ENCODE measurements around the gene SLC35E1.

The SLC35E1 gene

DNA sequence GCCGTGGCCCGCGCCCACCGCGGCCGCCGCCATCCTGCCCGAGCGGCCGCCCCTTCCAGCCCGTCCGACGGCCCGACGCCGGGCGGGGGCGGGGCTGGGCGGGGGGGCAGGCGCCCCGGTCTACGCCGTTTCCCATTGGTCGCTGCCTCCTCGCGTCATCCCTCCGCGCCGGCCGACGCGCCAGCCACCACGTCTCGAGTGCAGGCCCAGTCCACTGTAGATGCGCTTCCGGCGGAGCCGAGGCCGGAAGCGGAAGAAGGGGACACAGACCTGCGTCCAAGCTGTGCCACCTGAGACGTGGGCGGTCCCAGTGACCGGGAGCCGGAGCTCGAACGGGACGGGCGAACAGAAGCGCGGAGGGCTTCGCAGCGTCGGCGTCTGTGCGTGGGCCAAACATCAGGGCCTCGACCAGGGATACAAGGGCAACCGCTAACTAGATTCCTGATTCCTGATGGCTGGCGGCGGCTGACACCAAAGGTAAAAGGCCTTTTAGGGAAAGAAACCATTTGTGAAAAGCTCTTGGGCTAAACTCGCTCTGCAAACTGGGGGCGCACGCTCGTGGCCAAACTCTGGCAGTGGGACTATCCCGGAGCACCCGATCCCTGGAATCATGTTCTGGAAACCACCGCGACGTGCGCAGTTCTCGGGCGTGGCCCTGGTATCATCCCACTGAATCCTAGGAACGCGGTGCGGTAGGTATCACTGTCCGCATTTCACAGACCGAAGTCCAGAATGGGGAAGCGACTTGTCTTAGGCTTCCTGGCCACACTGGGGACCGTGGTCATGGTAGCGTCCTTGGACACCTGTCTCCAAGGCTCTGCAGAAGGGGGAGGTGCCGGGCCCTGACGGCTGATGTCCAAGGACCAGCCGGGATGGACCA, at the start of gene SLC35E1:
SLC35E1 (minus strand) TSS at position 84 of the 880 bp plus-strand sequence; CDS start at position 33, 51 bp downstream.
- FAIRE-seq = no peak

DNA sequence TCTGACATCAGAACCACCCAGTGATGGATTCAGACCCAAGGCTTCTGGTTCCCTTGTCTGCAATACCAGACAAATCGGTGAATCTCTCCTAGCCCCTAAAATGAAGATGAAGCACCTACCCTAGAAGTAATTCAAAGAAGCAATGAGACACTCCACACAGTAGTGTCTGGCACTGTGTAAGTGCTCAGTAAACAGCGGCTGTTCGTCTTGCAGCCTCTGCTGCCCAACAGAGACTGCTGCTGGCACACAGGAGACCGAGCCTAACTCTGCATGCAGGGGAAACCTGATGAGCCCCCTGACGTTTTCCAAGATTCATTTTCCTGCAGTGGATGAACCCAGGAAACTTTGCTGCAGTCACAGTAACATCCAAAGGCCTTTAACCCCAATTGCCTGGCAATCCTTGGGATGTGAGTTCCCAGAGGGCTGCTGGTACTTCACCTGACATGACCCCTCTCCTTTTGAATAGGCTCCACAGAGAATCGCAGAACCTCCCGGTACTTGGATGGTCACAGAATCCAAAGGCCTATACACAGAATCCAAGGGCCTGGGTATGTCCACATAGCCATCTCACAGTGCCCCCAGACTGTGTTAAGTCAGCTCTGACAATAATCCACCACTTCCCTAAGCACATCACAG, 49.1 kb upstream of the SLC35E1 start:
- FAIRE-seq = no peak

DNA sequence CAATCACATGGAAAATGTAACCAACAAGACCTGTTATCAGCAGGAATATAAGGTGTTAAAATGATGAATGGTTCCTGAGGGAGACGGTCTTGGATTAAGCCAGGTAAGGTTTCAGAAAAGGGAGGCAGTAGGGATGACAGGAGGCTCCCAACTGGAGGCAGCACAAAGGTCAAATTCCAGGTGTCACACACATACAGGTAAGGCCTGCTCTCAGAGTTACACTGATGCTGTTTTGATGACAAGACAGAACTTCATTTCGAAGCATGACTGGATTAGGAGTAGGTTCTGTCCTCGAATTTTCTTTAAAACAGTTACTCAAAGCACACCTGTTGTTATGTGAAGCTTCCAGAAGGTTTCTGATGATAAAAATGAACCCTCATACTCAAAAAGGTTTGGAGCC, 48.4 kb upstream of the SLC35E1 start:
- no peak for FAIRE-seq

DNA sequence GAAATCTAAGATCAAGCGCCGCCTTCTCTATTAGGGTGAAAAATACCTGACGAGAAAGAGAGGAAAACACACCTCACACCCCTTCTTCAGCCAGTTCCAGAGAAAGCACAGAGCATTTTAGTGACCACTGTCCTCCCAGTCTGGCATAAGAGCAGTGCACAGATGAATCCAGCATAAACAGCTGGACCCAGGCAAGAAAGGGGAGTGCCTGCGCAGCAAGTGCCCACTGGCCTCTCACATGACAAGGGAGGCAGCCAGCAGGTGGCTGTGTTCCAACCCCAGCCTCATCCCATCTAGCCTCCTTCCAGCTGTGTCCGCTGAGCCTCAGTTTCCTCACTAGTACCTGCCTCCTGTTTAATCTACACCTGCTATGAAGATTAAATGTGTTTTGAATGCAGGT, 47.8 kb upstream of the SLC35E1 start:
- FAIRE-seq = no peak

DNA sequence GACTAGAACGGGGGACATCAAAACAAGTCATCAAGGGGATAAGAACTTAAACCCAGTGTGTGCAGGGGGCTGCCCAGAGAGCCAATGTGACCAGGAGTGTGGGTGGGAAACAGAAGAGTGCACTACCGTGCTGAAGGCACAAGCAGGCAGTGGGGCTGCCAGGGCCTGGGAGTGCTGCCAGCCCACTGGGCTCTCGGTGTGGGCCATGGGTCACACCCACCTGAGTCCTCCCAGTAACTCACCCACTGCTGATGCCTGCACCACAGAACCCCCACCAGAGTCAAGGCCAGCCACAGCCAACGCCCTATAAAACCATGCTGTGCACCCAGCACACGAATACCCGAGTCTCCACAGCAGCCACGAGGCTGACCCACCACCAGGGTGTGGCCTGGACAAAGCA, 47.2 kb upstream of the SLC35E1 start:
- no peak for FAIRE-seq

DNA sequence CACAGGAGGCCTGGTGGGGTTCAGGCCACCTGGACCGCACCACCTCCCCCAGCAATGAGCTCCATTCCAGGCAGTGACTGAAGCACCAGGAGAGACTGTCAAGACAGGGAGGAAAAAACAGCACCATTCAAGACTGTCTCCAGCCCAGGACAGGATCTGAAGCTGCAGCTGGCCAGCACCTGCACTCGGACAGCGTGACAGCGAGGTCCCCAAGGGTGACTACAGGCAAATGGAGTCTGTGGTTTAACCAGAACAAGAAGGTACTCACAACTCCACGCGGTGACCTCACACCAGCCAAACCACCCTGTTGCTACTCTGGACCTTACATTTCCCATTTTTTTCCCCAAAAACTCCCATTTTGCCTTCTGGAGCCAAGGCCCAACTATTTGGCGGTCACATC, 46.0 kb upstream of the SLC35E1 start:
- FAIRE-seq = no peak

DNA sequence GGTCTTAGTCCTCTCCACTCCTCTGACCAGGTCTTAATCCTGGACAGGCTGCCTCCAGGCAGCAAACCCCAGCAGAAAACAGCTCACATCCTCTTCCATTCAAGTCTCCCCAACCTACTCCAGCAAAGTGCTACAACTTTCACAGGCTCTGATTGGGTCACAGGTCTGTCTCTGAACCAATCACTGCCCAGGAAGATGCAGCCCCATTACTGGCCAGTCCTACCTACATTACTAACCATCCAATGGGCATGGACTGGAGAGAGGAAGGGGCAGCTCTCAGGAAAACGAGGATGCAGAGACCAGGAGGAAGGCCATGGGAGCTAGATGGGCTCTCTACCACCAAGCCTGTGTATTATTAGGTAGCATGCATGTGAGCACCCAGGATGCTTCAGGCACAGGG, 43.6 kb upstream of the SLC35E1 start:
- no peak for FAIRE-seq

DNA sequence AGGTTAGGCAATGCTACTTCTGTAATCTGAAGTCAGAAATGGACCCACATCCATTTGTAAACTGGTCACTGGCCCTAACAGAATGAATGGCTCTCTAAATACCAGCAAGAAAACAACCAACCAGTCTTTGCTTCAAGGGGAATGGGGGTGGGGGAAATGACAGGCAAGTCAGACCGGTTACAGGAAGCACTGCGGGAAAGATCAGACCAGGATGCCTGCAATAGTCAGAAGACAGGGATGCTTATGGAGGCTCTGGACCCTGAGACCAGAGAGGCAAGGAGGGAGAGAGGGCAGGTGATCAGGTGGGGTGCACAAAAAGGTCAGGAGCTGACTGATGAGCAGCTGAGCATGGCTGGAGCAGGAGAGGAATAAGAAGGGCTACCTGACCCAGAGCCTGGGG, 42.7 kb upstream of the SLC35E1 start:
- no peak for FAIRE-seq

DNA sequence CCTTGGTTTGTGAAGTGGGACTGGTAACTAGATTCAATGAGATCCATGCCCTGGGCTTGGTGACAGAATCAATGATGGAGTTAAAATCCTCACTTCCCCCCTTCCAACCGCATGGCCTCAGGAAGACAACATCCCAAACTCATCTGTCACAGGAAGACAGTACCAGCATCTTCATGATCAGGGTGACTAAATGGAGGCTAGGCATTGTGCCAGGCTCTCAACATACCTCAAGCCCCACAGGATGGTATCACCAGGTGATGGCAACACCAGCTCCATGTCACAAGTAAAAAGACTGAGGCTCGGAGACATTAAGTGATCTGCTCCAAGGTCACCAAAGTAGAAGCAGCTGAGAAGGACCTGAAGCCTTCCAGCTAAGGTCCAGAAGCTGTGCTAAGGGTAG, 41.6 kb upstream of the SLC35E1 start:
- FAIRE-seq = no peak

DNA sequence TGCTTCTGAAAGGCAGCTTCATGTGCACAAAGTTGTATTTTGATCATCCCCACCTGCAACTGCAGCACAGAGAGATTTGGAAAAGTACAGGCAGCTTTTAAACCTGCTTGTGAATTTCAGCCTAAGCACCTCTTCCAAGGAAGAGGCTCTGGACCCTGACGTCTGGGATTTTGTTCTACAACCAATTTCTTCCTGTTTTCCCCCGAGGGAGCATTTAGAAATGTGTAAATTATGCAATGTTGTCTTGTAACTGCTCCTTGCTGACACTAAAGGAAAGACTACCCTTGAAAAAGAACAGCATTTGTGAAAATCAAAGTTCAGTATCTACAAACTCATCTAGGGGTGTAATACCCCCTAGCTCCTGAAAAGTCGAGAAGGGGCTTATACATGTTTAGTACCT, 40.4 kb upstream of the SLC35E1 start:
- FAIRE-seq = no peak

DNA sequence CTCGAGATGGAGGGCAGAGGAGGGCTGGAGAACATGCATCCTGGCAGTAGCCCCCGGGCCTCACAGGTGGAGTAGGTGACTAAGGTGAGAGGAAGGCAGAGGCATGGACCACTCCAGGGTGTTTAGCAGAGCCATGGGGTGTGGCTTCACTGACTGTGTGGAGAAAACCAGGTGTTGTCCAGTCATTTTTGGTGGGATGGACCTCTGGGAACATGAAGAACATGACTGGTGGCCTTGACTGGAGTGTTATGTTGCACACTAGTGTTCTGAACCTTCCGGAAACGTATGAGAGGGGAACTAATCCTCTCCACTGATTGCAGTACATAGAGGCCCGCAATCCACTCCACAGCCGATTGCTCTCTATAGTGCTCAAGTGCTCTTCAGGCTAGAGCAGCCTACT, 38.9 kb upstream of the SLC35E1 start:
- no peak for FAIRE-seq

DNA sequence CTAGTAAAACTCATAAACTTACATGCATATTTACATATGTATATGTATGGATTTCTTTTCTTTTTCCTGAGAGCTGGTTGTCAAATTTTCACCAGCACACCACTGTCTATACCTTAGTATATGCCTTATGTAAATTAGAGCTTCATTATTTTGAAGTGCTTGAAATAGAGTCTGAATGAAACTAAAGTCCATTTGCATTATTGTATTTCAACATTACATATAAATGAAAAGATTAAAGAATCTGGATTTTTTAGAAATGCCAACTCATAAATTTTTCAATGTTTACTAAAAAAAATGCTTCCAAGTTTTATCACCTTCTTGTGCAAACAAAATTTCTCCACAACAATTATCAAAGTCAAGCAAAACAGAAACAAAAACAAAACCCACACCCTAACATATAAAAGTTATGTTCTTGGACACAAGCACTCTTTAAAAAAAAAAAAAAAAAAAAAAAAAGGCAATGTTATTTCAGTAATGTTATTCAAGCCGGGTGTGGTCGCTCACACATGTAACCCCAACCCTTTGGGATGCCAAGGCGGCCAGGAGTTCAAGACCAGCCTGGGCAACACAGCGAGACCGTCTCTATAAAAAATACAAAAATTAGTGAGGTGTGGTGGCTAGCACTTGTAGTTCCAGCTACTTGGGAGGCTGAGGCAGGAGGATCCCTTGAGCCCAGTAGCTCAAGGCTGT, 37.4 kb upstream of the SLC35E1 start:
- FAIRE-seq = peak; percentile 89

DNA sequence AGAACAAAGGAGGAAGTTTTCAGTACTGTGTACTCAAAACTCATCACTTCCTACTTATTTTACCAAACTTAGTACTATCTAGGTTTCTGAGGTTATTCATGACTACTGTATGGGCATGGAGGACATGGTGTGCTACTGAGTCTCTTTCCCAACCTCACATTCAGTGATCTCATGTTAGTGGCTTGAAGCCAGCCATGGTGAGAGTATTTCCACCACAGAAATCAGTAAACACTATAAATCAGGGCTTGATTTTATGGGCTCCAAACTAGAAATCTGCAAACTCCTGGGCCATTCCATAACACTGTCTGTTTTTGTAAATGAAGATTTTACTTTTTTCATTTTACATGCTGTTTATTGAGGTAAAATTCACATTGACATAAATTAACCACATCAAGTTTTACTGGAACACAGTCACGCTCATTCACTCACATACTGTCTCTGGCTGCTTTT, 36.1 kb upstream of the SLC35E1 start:
- peak; percentile 70 for FAIRE-seq

DNA sequence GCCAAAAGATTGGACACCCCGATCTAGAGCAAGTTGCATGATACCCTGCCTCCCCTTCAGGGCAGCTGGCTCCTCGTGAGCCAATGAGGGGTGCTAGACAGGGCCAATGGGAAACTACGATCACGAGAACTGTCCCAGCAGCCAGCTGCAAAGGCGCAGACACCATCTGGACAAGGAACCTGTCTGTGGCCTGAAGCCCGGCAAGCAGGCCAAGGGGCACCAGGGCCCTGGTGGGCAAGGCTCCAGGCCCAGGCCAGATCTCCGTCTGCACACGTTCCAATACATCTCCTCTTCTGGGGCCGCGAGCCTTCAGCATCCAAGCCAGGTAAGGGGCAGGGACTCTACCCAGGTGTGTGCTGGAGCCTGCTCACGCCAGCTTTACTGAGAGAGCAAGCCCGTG, 35.6 kb upstream of the SLC35E1 start:
- FAIRE-seq = no peak

DNA sequence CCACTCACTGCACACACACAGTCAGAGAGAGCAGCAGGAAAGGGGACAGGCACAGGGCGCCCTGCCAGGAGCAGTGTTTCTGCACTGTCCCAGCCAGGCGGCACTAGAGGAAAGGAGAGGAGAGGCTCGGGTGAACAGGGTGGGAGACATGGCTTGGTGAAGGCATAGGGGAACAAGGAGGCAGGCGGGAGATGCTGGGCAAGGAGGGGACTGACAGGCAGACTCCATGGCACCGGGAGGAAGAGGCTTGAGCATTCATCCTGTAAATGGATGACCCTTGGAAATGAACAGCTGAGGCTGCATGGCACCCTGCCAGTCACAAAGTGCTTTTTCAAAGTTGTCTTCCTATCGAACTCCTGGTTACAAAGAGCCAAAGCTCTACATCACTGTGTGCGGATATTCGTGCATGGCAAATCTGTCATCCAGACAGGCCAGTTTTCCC, 33.4 kb upstream of the SLC35E1 start:
- no peak for FAIRE-seq

DNA sequence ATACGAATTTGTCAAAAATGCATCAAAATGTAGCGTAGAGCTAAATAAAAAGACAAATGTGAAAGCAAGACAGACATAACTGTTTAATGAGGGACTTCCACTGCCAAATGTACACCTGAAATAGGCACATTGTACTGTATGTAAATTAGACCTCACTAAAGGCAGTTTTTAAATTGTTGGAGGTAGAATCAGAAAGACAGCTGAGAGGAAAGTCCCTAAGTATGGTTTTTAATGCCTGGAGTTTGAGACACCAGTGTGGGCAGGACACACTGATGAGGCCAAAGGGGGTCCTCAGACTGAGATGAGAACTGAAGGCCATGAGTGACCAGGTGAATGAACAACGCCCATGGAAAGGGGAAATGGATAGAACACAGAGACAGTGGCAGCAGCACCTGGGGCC, 32.9 kb upstream of the SLC35E1 start:
- no peak for FAIRE-seq

DNA sequence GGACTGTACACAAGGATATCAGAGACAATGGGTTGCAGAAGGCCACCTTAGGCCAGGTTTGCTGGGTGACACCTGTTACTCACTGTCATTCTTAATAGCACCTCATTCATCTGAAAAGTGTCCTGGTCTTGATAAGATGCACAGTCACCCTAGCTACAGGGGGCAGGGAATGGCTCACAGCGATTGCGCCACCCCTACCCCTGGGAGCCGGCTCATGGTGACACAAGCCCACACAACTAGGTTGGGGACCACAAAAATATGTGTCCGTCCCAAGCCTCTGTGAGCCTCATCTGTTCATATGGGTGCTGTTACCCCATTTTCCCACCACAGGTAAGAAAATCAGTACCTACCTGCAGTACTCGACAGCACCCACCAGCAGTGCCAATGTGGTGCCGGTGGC, 32.4 kb upstream of the SLC35E1 start:
- FAIRE-seq = no peak

DNA sequence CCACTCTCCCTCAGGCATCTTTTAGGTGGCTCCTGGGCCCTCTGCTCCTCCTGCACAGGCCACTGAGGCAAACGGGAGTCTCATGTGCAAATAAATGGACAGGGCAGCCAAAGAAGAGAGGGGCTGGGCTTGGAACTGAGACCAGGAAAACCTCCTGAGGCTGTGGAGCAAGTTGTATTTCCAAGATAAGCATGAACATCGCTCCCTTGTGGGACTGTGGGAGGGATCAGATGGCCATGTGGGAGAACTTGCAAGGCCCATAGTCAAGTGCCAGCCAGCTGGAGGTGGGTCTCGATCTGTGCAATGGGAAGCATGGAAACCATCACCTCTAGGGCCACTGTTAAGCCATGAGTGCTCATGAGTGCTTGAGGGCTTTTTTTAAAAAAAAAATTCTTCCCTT, 30.9 kb upstream of the SLC35E1 start:
- FAIRE-seq = no peak

DNA sequence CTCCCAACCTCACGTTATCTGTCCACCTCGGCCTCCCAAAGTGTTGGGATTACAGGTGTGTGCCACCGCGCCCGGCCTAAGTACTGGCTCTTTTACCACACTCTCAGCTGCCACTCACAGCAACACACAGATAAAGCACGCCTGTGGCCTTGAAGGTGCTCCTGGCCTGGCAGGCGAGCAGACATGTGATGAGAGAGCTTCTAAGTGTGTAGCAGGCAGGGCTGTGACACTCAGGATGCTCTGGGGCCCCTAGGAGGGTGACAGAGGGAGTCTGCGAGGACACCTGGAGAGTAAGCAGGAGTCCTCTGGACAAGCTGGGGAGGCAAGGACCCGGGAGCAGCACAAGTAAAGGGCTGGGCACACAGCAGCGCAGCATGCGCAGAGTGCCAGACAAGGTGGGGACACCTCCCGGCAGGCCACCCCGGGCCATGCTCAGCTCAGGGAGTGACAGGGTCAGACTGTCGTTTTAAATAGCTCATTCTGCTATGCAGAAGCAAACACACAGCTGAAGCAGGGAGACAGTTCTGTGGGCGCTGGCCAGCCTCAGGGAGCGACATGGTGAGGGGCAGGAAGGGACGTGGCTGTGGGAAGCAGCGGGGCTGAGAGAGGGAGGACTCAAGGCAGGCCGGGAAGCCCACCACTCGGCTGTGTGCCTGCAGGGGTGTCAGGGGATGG, 29.3 kb upstream of the SLC35E1 start:
- no peak for FAIRE-seq

DNA sequence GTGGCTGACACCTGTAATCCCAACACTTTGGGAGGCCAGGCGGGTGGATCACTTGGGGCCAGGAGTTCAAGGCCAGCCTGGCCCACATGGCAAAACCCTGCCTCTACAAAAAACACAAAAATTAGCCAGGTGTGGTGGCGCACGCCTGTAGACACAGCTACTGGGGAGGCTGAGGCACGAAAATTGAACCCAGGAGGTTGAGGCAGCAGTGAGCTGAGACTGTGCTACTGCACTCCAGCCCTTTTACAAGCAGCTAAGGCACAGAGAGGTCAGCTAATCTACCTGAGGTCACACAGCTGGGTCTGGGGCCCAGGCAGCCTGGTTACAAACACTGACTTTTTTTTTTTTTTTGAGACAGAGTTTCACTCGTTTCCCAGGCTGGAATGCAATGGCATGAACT, 28.6 kb upstream of the SLC35E1 start:
- no peak for FAIRE-seq

DNA sequence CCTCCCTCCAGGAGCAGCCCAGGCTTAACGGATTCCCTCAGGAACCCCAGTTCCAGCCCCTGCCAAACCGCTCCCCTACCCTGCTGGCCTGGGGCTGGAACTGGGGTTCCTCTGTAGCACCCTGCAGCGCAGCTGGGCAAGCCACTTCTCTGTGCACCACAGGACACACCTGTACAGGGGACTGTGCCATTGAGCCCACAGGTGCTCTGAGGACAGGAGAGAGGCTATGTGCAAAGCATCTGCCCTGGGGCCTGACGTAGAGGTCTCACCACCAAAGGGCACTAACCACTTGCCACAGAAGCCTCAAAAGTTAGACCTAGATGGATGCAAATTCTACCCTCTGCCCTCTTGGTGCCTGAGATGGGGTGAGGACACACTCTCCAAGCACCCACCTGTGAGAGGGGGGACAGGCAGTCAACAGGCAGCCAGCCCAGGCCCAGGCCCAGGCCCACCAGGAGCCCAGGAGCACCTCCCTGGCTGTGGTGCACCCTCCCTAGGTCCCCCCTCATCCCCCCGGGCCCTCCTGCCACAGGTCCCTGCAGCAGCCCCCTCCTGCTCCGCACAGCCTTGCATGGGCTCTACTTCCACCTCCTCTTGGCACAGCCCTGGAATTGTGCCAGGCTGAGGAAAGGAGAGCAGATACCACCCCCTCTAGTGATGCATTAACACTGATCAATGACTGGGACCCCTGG, 27.6 kb upstream of the SLC35E1 start:
- no peak for FAIRE-seq

DNA sequence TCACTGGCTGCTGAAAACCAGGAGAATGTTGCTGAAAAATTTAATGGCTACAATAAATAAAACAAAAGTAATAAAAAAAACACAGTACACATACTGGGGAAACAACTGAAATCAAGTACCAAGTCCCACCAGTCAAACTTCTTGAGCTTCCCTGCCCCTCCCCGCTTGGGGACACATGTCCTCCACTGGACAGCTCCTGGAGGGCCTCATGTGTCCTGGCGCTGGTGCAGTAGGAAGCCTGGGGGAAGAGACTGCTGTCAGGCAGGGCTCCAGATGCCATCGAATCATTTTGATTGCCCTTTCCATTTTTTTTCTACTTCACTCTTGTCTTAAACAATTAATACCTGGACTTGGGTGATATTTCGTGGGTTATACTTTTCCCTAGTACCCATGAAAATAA, 26.6 kb upstream of the SLC35E1 start:
- FAIRE-seq = no peak
